Osteoblast (primary cell): Measurements from ENCODE around the gene HPCAL4. TPM values are rescaled to one million over a fixed set of nuclear protein-coding genes. Genes with fewer than 3 reads are reported as not detected.

Source experiments
- DNase-seq: peaks from one replicate; pipeline ENCODE4 v3.0.0; 2011; ENCODE audit warnings: low spot score, mixed read lengths; ENCODE audit not compliant: insufficient read length; ENCODE audit errors: missing footprints
- H2AFZ ChIP-seq: 2 replicates; pipeline ENCODE4 v1.6.0; 2011; ENCODE audit warnings: mild to moderate bottlenecking, low read length
- H3K27ac ChIP-seq: 2 replicates; pipeline ENCODE4 v1.5.1; 2011; ENCODE audit warnings: mild to moderate bottlenecking, low read depth, low read length, moderate library complexity
- H3K27me3 ChIP-seq: 2 replicates; pipeline ENCODE4 v1.6.0; 2012; ENCODE audit warnings: mild to moderate bottlenecking, control low read depth, inconsistent platforms, low read length, moderate library complexity; ENCODE audit not compliant: insufficient read depth
- H3K36me3 ChIP-seq: 2 replicates; pipeline ENCODE4 v1.5.1; 2011; ENCODE audit warnings: mild to moderate bottlenecking, low read length, control low read depth, moderate library complexity; ENCODE audit not compliant: insufficient read depth
- H3K4me1 ChIP-seq: 2 replicates; pipeline ENCODE4 v1.5.1; 2011; ENCODE audit warnings: mild to moderate bottlenecking, low read length, control low read depth, moderate library complexity; ENCODE audit not compliant: insufficient read depth
- H3K4me2 ChIP-seq: 2 replicates; pipeline ENCODE4 v1.6.0; 2011; ENCODE audit warnings: mild to moderate bottlenecking, low read length; ENCODE audit not compliant: insufficient read depth
- H3K4me3 ChIP-seq: fragments of 200-600 bp; sonication (generic); 3 replicates; pipeline ENCODE4 v1.5.1; 2012; ENCODE audit warnings: mild to moderate bottlenecking, low read length, inconsistent platforms; ENCODE audit not compliant: insufficient read depth
- H3K79me2 ChIP-seq: 2 replicates; pipeline ENCODE4 v1.6.0; 2012; ENCODE audit warnings: mild to moderate bottlenecking, low read length, control low read depth, inconsistent platforms; ENCODE audit not compliant: insufficient read depth
- H3K9me3 ChIP-seq: 2 replicates; pipeline ENCODE4 v1.5.1; 2011; ENCODE audit warnings: low read depth, low read length, control low read depth
- H4K20me1 ChIP-seq: 2 replicates; pipeline ENCODE4 v1.6.0; 2012; ENCODE audit warnings: mild to moderate bottlenecking, low read length, control low read depth; ENCODE audit not compliant: insufficient read depth
- total RNA-seq: library from RNA; depleted of rRNA; stranded (reverse); fragments of >200 nt; gene quantifications from 2 replicates; pipeline ENCODE4 v1.2.3, GENCODE V29; 2012
- TF ChIP-seq, protein P1 (sequence below): IDR thresholded peaks from 2 replicates; pipeline ENCODE4 v1.5.1; 2011; ENCODE audit warnings: mild to moderate bottlenecking, low read depth, low read length, moderate library complexity; ENCODE audit errors: extremely low read depth

HPCAL4 gene
- total RNA-seq, 1 donor = not detected

DNA sequence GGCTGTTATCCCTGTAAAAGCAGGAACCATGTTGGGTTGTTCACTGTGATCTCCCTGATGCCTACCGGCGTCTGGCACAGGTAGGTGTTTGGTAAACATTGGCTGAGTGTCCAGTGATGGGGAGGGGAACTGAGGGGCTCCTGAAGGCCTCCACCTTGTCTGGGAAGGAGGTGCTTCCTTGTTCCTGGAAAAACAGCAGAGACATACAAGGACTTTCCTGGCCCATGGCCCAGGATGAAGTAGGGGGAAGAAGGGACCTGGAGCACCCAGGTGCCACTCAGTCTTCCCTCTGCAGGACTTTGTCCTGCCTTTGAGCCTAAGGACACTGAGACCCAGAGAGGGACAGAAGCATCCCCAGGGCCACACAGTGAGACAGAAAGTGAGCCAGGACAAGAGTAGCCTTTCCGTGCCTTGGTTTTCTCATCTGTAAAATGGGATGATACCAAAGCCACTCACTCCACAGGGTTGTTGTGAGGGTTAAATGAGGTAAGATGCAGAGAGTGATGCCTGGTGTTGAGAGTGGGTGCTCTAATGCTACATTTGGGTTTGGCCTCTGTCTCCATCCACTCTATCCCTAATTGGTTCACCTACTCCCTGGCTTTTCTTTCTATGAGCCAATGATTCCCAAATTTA is 45.7 kb downstream of the HPCAL4 start:
- peaks cover 39% of the 10 kb centered on the region for H3K4me1 ChIP-seq
- no peak overlapping the region for H2AFZ ChIP-seq
- H3K9me3 ChIP-seq = no peaks in the 10 kb centered on the region
- no peaks in the 10 kb centered on the region for H3K27me3 ChIP-seq
- H3K4me2 ChIP-seq = no peak overlapping the region
- no peaks in the 10 kb centered on the region for H4K20me1 ChIP-seq
- no peak overlapping the region for H3K27ac ChIP-seq
- H3K79me2 ChIP-seq = no peaks in the 10 kb centered on the region
- no peak overlapping the region for H3K4me3 ChIP-seq
- no peaks in the 10 kb centered on the region for H3K36me3 ChIP-seq
- TF ChIP-seq, protein P1, sequence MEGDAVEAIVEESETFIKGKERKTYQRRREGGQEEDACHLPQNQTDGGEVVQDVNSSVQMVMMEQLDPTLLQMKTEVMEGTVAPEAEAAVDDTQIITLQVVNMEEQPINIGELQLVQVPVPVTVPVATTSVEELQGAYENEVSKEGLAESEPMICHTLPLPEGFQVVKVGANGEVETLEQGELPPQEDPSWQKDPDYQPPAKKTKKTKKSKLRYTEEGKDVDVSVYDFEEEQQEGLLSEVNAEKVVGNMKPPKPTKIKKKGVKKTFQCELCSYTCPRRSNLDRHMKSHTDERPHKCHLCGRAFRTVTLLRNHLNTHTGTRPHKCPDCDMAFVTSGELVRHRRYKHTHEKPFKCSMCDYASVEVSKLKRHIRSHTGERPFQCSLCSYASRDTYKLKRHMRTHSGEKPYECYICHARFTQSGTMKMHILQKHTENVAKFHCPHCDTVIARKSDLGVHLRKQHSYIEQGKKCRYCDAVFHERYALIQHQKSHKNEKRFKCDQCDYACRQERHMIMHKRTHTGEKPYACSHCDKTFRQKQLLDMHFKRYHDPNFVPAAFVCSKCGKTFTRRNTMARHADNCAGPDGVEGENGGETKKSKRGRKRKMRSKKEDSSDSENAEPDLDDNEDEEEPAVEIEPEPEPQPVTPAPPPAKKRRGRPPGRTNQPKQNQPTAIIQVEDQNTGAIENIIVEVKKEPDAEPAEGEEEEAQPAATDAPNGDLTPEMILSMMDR = no peak
- DNase-seq = no peak

DNA sequence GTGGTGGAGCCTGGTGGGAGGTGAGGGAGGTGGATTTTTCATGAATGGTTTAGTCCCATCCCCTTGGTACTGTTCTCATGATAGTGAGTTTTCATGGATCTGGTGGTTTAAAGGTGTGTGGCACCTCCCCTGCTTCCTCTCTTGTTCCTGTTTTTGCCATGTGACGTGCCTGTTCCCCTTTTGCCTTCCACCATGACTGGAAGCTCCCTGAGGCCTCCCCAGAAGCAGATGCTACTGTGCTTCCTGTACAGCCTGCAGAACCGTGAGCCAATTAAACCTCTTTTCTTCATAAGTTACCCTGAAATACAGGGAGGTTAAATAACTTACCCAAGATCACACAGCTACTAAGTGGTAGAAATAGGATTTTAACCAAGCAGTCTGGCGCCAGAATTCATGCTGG is 47.5 kb downstream of the HPCAL4 start:
- TF ChIP-seq, protein P1 = no peak
- Histone ChIP-seq H3K9me3 (no peaks in the 10 kb centered on the region), H3K79me2 (no peaks in the 10 kb centered on the region), H3K27ac (no peak overlapping the region), H3K27me3 (no peaks in the 10 kb centered on the region), H3K4me1 (peaks cover 43% of the 10 kb centered on the region), H3K36me3 (no peaks in the 10 kb centered on the region), H3K4me3 (no peak overlapping the region), H4K20me1 (no peaks in the 10 kb centered on the region), H3K4me2 (no peak overlapping the region), H2AFZ (no peak overlapping the region)
- DNase-seq = no peak

DNA sequence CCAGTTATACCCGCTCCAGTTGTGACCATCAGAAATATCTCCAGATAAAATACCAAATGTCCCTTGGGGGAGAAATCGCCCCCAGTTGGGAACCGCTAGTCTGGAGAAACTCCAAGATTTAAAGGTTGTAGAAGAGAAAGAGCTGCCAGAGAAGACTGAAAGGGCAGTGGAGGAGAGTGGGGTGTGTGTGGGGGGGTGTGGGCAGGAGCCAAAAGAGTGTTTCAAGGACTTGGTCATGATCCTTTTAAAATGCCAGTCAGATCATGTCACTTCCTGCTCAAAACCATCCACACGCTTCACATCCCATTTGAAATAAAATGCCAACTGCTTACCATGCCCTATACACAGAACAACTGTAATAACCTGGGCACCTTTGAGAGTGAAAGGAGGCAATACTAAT is 48.4 kb downstream of the HPCAL4 start:
- Histone ChIP-seq H4K20me1 (no peaks in the 10 kb centered on the region), H3K4me1 (peaks cover 43% of the 10 kb centered on the region), H3K36me3 (no peaks in the 10 kb centered on the region), H3K4me2 (peak overlapping the region; percentile 67), H3K79me2 (no peaks in the 10 kb centered on the region), H3K9me3 (no peaks in the 10 kb centered on the region), H3K4me3 (no peak overlapping the region), H3K27ac (peak overlapping the region; percentile 66), H3K27me3 (no peaks in the 10 kb centered on the region), H2AFZ (peak overlapping the region; percentile 13)
- TF ChIP-seq, protein P1 = no peak
- DNase-seq = peak; percentile 96

DNA sequence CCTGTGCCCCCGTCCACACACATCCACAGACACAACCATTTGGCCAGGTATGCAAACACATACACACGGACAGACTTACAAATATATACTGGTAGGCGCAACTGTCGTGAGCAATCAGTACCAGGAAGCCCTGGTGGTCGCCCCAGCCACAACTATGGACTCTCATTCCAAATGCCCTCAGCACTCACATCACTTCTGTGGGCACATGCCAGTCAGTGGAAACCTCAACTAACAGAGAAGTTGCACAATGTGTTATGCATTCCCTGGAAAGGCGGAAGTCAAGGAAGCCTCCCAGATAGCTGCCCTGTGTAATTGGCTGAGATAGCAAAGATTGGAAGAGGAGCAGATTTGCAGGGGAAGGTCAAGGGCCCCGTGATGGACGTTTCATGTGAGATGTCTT is 50.4 kb downstream of the HPCAL4 start:
- peak; percentile 70 for DNase-seq
- Histone ChIP-seq H3K9me3 (no peaks in the 10 kb centered on the region), H3K4me3 (no peak overlapping the region), H3K36me3 (no peaks in the 10 kb centered on the region), H3K27me3 (no peaks in the 10 kb centered on the region), H3K27ac (no peak overlapping the region), H2AFZ (no peak overlapping the region), H3K4me1 (peaks cover 29% of the 10 kb centered on the region), H4K20me1 (no peaks in the 10 kb centered on the region), H3K4me2 (no peak overlapping the region), H3K79me2 (no peaks in the 10 kb centered on the region)
- TF ChIP-seq, protein P1 = no peak
